ENCODE results near the gene SH3RF1. TPM values are rescaled to one million over a fixed set of nuclear protein-coding genes. Genes with fewer than 3 reads are reported as not detected.

SH3RF1 gene
- total and polyA plus RNA-seq, 4 donors: 14.7 to 21.9 (median 18.5) TPM

- peak in 2 of 6 donors; percentile 26 to 48 for DNase-seq (ENCODE audit: low read depth in 4 of 6, low spot score in 6 of 6)
- no peak overlapping the region for H3K4me3 ChIP-seq (ENCODE audit: low read depth, low read length)
- H3K27me3 ChIP-seq (ENCODE audit: control insufficient read depth, insufficient read depth, low read length): no peaks in the 10 kb centered on the region
- H3K27ac ChIP-seq (ENCODE audit: low read depth, low read length): no peak overlapping the region
- WGBS (ENCODE audit: insufficient coverage): 45% methylated on average over 2 of the region's 9 CpGs
- peaks cover 3% of the 10 kb centered on the region for H3K4me1 ChIP-seq (ENCODE audit: control insufficient read depth, insufficient read depth, low read length)
- no peaks in the 10 kb centered on the region for H3K9me3 ChIP-seq (ENCODE audit: control insufficient read depth, insufficient read depth, low read length)
- H3K36me3 ChIP-seq (ENCODE audit: control insufficient read depth, insufficient read depth, low read length): no peaks in the 10 kb centered on the region
Observed at GRCh38 chr4:169048868-169049414, 221.8 kb downstream of the SH3RF1 start.

- no peaks in the 10 kb centered on the region for H3K36me3 ChIP-seq (ENCODE audit: control insufficient read depth, insufficient read depth, low read length)
- 70% methylated on average over 2 of the region's 4 CpGs for WGBS (ENCODE audit: insufficient coverage)
- H3K27ac ChIP-seq (ENCODE audit: low read depth, low read length): no peak overlapping the region
- H3K4me3 ChIP-seq (ENCODE audit: low read depth, low read length): no peak overlapping the region
- DNase-seq (ENCODE audit: low read depth in 4 of 6, low spot score in 6 of 6): no peak
- H3K4me1 ChIP-seq (ENCODE audit: control insufficient read depth, insufficient read depth, low read length): peaks cover 3% of the 10 kb centered on the region
- H3K27me3 ChIP-seq (ENCODE audit: control insufficient read depth, insufficient read depth, low read length): no peaks in the 10 kb centered on the region
- H3K9me3 ChIP-seq (ENCODE audit: control insufficient read depth, insufficient read depth, low read length): no peaks in the 10 kb centered on the region
Observed at GRCh38 chr4:169047956-169048355, 222.8 kb downstream of the SH3RF1 start.

DNA sequence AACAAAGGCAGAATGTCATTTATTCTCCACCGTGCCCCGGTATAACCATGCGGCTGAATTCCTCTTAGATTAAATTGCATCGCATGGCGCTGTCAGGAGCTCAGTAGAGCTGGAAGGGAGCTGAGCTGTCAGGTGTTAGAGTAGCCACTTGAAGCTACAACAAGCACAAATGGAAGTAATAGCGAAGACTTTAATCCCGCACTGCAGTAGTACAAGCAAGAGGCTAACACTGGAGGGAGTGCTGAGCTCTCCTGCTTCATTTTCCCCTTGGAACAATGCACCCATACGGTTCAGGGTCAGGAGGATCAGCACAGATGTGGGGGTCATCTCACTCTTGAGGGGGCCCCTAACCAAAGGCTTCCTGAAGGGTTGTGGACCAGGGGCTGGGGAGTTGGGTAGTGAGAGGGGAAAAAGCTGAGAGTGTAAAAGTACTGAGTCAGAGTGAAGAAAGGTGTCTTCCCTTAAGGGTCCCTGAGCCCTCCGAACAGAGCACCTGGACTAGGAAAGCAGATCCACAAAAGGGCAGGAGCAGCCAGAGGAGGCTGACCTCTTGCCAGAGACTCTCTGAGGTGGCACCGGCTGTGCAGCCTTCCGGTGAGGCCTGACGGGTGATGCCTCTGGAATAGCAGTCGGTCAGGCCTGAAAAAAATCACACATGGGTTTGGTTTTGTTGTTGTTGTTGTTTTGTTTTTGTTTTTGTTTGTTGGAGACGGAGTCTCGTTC lies 224.7 kb downstream of the SH3RF1 start:
- peak in 1 of 6 donors; percentile 22 for DNase-seq (ENCODE audit: low read depth in 4 of 6, low spot score in 6 of 6)
- H3K36me3 ChIP-seq (ENCODE audit: control insufficient read depth, insufficient read depth, low read length): no peaks in the 10 kb centered on the region
- H3K27me3 ChIP-seq (ENCODE audit: control insufficient read depth, insufficient read depth, low read length): no peaks in the 10 kb centered on the region
- H3K9me3 ChIP-seq (ENCODE audit: control insufficient read depth, insufficient read depth, low read length): no peaks in the 10 kb centered on the region
- WGBS (ENCODE audit: insufficient coverage): 78% methylated on average over 14 of the region's 15 CpGs
- H3K27ac ChIP-seq (ENCODE audit: low read depth, low read length): no peak overlapping the region
- no peak overlapping the region for H3K4me3 ChIP-seq (ENCODE audit: low read depth, low read length)
- peaks cover 3% of the 10 kb centered on the region for H3K4me1 ChIP-seq (ENCODE audit: control insufficient read depth, insufficient read depth, low read length)

GRCh38 chr4:169044714-169045447 lies 225.9 kb downstream of the SH3RF1 start:
- no peaks in the 10 kb centered on the region for H3K9me3 ChIP-seq (ENCODE audit: control insufficient read depth, insufficient read depth, low read length)
- no peak overlapping the region for H3K4me3 ChIP-seq (ENCODE audit: low read depth, low read length)
- no peaks in the 10 kb centered on the region for H3K36me3 ChIP-seq (ENCODE audit: control insufficient read depth, insufficient read depth, low read length)
- H3K27ac ChIP-seq (ENCODE audit: low read depth, low read length): no peak overlapping the region
- no peaks in the 10 kb centered on the region for H3K27me3 ChIP-seq (ENCODE audit: control insufficient read depth, insufficient read depth, low read length)
- WGBS (ENCODE audit: insufficient coverage): 92% methylated on average over 2 of the region's 5 CpGs
- no peaks in the 10 kb centered on the region for H3K4me1 ChIP-seq (ENCODE audit: control insufficient read depth, insufficient read depth, low read length)
- DNase-seq (ENCODE audit: low read depth in 4 of 6, low spot score in 6 of 6): no peak
